Effector memory CD8-positive, alpha-beta T cell (primary cell): ENCODE results near the gene CAPN13.

Source experiments
- ATAC-seq: fragments of 150-1000 bp; cut with Tn5 transposase; replicated peaks from 2 replicates; pipeline ENCODE4 v1.10.0; 2021; ENCODE audit warnings: mild to moderate bottlenecking, moderate library complexity
- DNase-seq, 3 experiments: peaks; one replicate each; pipeline ENCODE4 v3.0.0; 2021
- H3K27ac Mint-ChIP-seq, 2 donors: one replicate each; pipeline ENCODE4 v1.8.0; 2022; ENCODE audit warnings: mild to moderate bottlenecking in 2 of 2, mixed read lengths in 2 of 2, moderate library complexity in 2 of 2
- H3K27me3 Mint-ChIP-seq, 2 donors: one replicate each; pipeline ENCODE4 v1.8.0; 2022; ENCODE audit warnings: mixed read lengths in 2 of 2
- H3K36me3 Mint-ChIP-seq: one replicate; pipeline ENCODE4 v1.8.0; 2022; ENCODE audit warnings: mild to moderate bottlenecking, moderate library complexity, mixed read lengths; ENCODE audit not compliant: insufficient read depth
- H3K4me1 Mint-ChIP-seq, 2 donors: one replicate each; pipeline ENCODE4 v1.8.0; 2022; ENCODE audit warnings: low read depth in 2 of 2, mixed read lengths in 2 of 2
- H3K4me3 Mint-ChIP-seq, 2 donors: one replicate each; pipeline ENCODE4 v1.8.0; 2022; ENCODE audit warnings: mild to moderate bottlenecking in 2 of 2, mixed read lengths in 2 of 2, moderate library complexity in 2 of 2
- H3K9me3 Mint-ChIP-seq, 2 donors: one replicate each; pipeline ENCODE4 v1.8.0; 2022; ENCODE audit warnings: mixed read lengths in 2 of 2

Gene CAPN13

DNA sequence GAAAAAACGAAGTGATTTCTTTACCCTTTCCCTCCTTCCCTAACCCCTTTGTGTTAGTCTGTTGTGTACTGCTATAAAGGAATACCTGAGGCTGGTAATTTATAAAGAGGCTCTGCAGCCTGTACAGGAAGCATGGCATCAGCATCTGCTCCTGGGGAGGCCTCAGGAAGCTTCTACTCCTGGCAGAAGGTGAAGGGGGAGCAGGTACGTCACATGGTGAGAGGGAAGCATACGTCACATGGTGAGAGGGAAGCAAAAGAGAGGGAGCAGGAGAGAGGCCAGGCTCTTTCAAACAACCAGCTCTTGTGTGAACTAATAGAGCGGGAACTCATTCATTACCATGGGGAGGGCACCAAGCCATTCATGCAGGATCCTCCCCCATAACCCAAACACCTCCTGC, 126.2 kb downstream of the CAPN13 start:
- no peak overlapping the region for H3K27ac Mint-ChIP-seq
- no peak for DNase-seq
- no peak overlapping the region for H3K4me3 Mint-ChIP-seq
- peaks cover 5 to 11% of the 10 kb centered on the region in 2 donors for H3K27me3 Mint-ChIP-seq
- no peak for ATAC-seq
- no peaks in the 10 kb centered on the region for H3K36me3 Mint-ChIP-seq
- no peaks in the 10 kb centered on the region for H3K9me3 Mint-ChIP-seq
- no peaks in the 10 kb centered on the region for H3K4me1 Mint-ChIP-seq

DNA sequence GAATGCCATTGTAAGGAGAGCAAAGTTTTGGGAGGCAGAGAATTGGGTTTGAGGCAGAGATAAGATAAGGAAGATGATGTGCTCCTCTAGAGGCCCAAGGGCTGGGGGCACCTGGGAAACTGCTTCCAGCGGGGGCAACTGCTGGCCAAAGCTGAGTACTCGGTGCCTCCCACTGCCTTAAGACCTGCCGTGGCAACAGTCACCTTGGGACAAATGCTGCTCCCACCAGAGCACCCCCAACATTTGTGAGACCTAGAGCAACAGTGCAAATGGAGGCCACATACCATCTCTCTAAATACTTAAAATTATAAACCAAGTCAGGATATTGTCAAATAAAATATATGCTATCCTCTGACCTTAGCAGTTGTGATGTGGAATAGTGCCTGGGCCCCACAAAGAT, 127.1 kb downstream of the CAPN13 start:
- Mint-ChIP-seq H3K36me3 (no peaks in the 10 kb centered on the region), H3K4me3 (no peak overlapping the region), H3K9me3 (no peaks in the 10 kb centered on the region), H3K27ac (no peak overlapping the region), H3K27me3 (peaks cover 4 to 5% of the 10 kb centered on the region in 2 donors), H3K4me1 (no peaks in the 10 kb centered on the region)
- DNase-seq (no peak), ATAC-seq (no peak)

DNA sequence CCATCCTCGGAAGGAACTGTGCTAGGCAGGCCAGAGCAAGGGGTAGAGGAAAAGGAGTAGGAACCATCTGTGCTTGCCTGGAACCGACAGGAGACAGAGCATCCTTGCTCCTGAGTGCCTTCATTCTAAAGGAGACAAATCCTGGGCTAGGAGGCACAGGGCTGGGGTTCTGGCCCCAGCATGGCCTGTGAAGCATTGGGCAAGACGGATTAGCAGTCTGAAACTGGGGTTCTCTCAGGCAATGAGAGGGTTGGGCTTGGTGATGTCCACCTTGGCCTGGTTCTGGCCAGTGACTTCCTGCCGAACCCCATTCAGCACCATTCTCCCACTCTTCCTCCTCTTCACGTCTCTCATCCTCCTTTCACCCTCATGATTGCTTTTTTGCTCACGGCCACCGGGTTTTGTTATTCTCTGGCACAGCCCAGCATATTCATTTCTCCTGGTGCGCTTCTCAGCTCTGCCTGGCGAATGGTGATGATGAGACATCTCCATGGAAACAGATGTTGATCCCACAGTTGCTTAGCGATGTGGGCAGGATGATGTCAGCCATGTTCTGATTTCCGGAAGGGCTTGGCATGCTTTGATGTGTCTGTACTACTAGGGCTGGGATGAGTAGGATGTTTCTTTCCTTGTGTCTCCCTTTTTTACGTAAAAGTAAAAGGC, 127.7 kb downstream of the CAPN13 start:
- Mint-ChIP-seq H3K4me3 (no peak overlapping the region), H3K36me3 (no peaks in the 10 kb centered on the region), H3K27ac (no peak overlapping the region), H3K27me3 (peaks cover 0 to 5% of the 10 kb centered on the region in 2 donors), H3K9me3 (no peaks in the 10 kb centered on the region), H3K4me1 (no peaks in the 10 kb centered on the region)
- ATAC-seq (no peak), DNase-seq (no peak)

- peaks cover 0 to 10% of the 10 kb centered on the region in 2 donors for H3K27me3 Mint-ChIP-seq
- H3K9me3 Mint-ChIP-seq = no peaks in the 10 kb centered on the region
- no peak overlapping the region for H3K4me3 Mint-ChIP-seq
- DNase-seq (no peak), ATAC-seq (no peak)
- no peaks in the 10 kb centered on the region for H3K36me3 Mint-ChIP-seq
- H3K27ac Mint-ChIP-seq = no peak overlapping the region
- no peaks in the 10 kb centered on the region for H3K4me1 Mint-ChIP-seq
Measured at GRCh38 chr2:30678410-30679137, 128.7 kb downstream of the CAPN13 start.

- Mint-ChIP-seq H3K9me3 (no peaks in the 10 kb centered on the region), H3K27ac (peak overlapping the region in 1 of 2 donors; percentile 22), H3K4me3 (no peak overlapping the region), H3K27me3 (peaks cover 2 to 15% of the 10 kb centered on the region in 2 donors), H3K4me1 (no peaks in the 10 kb centered on the region), H3K36me3 (no peaks in the 10 kb centered on the region)
- DNase-seq (no peak), ATAC-seq (no peak)
Measured at GRCh38 chr2:30677861-30678385, 129.3 kb downstream of the CAPN13 start.

GRCh38 chr2:30677231-30677630, 130.0 kb downstream of the CAPN13 start:
- Mint-ChIP-seq H3K4me3 (no peak overlapping the region), H3K36me3 (no peaks in the 10 kb centered on the region), H3K27ac (no peak overlapping the region), H3K27me3 (peaks cover 9 to 16% of the 10 kb centered on the region in 2 donors), H3K9me3 (no peaks in the 10 kb centered on the region), H3K4me1 (no peaks in the 10 kb centered on the region)
- DNase-seq = no peak
- ATAC-seq = no peak

DNA sequence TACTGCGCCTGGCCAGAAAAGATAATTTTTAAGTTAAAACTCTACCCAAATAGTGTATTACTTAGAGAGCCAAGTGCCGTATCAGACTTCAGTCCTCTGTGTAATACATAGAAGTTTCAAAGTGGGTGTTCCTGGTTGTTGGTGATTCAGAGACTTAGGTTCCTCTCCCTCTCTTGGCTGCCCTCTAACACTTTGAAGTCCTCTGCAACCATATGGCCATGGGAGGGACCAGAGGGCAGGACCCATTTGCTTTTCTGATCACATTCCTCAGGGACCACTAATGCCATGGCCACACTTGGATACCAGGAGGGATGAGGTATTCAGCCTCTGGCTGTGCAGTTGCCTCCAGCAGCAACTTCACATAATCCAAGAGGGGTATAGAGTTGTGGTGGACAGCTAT, 131.5 kb downstream of the CAPN13 start:
- no peak for DNase-seq
- Mint-ChIP-seq H3K4me1 (no peaks in the 10 kb centered on the region), H3K36me3 (no peaks in the 10 kb centered on the region), H3K27me3 (peaks cover 16 to 24% of the 10 kb centered on the region in 2 donors), H3K27ac (no peak overlapping the region), H3K9me3 (no peaks in the 10 kb centered on the region), H3K4me3 (no peak overlapping the region)
- no peak for ATAC-seq

DNA sequence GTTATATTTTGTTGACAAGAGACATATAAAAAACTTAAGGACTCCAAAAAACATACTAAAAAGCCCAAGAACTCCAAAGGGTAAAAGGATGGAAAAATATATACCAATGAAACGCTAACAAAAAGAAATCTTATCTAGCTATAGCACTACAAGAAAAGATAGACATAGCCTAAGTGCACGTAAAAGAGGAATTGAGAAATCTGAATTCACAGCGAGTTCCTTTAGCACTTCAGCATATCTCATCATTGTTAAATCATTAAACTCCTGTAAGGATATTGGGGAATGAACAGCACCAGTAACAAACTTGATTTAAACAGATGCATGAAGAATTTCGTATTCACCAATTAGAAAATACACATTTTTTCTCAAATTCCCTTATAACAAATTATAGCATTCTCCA, 134.1 kb downstream of the CAPN13 start:
- peaks cover 29 to 35% of the 10 kb centered on the region in 2 donors for H3K27me3 Mint-ChIP-seq
- H3K36me3 Mint-ChIP-seq = peaks cover 3% of the 10 kb centered on the region
- H3K4me1 Mint-ChIP-seq = no peaks in the 10 kb centered on the region
- no peak for DNase-seq
- H3K4me3 Mint-ChIP-seq = no peak overlapping the region
- no peak overlapping the region for H3K27ac Mint-ChIP-seq
- ATAC-seq = no peak
- H3K9me3 Mint-ChIP-seq = peaks cover 0 to 13% of the 10 kb centered on the region in 2 donors
